Measurements from ENCODE around the gene VPS13D.

The VPS13D gene

DNA sequence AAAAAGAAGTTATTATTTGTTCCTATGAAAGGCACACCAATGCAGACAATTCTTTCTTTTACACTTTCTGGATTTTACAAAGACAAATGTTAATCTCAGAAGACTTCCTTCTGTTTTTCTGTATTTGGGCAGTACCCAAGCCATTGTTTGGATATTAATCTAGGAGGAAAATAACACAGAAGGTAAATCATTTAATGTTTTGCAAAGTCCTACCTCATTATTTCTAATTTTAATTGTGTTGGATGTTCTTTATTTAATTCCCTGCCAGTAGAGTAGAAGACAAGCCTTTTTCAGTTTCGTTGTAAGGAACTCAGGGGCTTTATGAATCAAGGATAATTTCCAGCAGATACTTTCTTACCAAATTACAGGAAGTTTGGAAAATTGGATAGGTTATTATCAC, 118.3 kb downstream of the VPS13D start:
- peaks cover 22% of the 10 kb centered on the region for H3K9me3 ChIP-seq (ENCODE audit: insufficient read depth, low read length, severe bottlenecking)
- no peaks in the 10 kb centered on the region for H3K4me1 ChIP-seq (ENCODE audit: insufficient read depth, low read length)
- no peaks in the 10 kb centered on the region for H3K27me3 ChIP-seq (ENCODE audit: insufficient read depth, low read length, poor library complexity)
- H2AFZ ChIP-seq (ENCODE audit: low read depth, low read length), result no peak overlapping the region
- H4K20me1 ChIP-seq (ENCODE audit: insufficient read depth, low read length), result no peaks in the 10 kb centered on the region
- no peak overlapping the region for H3K9ac ChIP-seq (ENCODE audit: low read depth, low read length)
- DNase-seq, result no peak
- H3K4me2 ChIP-seq (ENCODE audit: insufficient read depth, low read length), result no peak overlapping the region
- no peak overlapping the region for H3K4me3 ChIP-seq (ENCODE audit: low read depth in 1 of 2, low read length in 2 of 2)
- H3K27ac ChIP-seq (ENCODE audit: low read length), result no peak overlapping the region
- H3K79me2 ChIP-seq (ENCODE audit: insufficient read depth, low read length), result no peaks in the 10 kb centered on the region
- TF ChIP-seq, protein P1, sequence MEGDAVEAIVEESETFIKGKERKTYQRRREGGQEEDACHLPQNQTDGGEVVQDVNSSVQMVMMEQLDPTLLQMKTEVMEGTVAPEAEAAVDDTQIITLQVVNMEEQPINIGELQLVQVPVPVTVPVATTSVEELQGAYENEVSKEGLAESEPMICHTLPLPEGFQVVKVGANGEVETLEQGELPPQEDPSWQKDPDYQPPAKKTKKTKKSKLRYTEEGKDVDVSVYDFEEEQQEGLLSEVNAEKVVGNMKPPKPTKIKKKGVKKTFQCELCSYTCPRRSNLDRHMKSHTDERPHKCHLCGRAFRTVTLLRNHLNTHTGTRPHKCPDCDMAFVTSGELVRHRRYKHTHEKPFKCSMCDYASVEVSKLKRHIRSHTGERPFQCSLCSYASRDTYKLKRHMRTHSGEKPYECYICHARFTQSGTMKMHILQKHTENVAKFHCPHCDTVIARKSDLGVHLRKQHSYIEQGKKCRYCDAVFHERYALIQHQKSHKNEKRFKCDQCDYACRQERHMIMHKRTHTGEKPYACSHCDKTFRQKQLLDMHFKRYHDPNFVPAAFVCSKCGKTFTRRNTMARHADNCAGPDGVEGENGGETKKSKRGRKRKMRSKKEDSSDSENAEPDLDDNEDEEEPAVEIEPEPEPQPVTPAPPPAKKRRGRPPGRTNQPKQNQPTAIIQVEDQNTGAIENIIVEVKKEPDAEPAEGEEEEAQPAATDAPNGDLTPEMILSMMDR (IDR thresholded peaks at IDR 0.05; ENCODE audit: borderline replicate concordance, extremely low read depth, low read length, poor library complexity, severe bottlenecking), result no peak
- no peak for TF ChIP-seq EZH2 (IDR thresholded peaks at IDR 0.05; ENCODE audit: borderline replicate concordance, low read depth, low read length, severe bottlenecking)
- ATAC-seq (ENCODE audit: insufficient read depth, low read depth), result no peak
- peaks cover 67% of the 10 kb centered on the region for H3K36me3 ChIP-seq (ENCODE audit: insufficient read depth, low read length)

DNA sequence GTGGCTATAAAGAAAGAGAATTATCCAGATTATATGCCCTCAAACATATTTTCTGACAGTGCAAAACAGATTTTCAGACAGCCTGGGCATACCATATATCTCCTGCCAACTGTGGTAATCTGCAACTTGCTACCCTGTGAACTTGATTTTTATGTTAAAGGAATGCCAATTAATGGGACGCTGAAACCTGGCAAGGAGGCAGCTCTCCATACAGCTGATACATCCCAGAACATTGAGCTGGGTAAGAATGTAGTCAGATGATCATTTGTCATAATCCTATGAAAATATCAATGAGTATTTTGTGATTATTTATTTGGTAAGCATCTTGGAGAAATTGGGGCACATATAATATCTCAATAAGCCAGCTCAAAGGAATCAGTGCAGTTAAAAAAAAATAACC, 124.2 kb downstream of the VPS13D start:
- no peak overlapping the region for H3K27ac ChIP-seq (ENCODE audit: low read length)
- no peaks in the 10 kb centered on the region for H3K4me1 ChIP-seq (ENCODE audit: insufficient read depth, low read length)
- no peak overlapping the region for H2AFZ ChIP-seq (ENCODE audit: low read depth, low read length)
- H3K9me3 ChIP-seq (ENCODE audit: insufficient read depth, low read length, severe bottlenecking), result peaks cover 20% of the 10 kb centered on the region
- ATAC-seq (ENCODE audit: insufficient read depth, low read depth) (no peak), DNase-seq (no peak)
- H3K4me2 ChIP-seq (ENCODE audit: insufficient read depth, low read length), result no peak overlapping the region
- H4K20me1 ChIP-seq (ENCODE audit: insufficient read depth, low read length), result no peaks in the 10 kb centered on the region
- H3K27me3 ChIP-seq (ENCODE audit: insufficient read depth, low read length, poor library complexity), result no peaks in the 10 kb centered on the region
- no peaks in the 10 kb centered on the region for H3K79me2 ChIP-seq (ENCODE audit: insufficient read depth, low read length)
- H3K9ac ChIP-seq (ENCODE audit: low read depth, low read length), result no peak overlapping the region
- no peak overlapping the region for H3K4me3 ChIP-seq (ENCODE audit: low read depth in 1 of 2, low read length in 2 of 2)
- TF ChIP-seq, protein P1 (IDR thresholded peaks at IDR 0.05; ENCODE audit: borderline replicate concordance, extremely low read depth, low read length, poor library complexity, severe bottlenecking), result no peak
- peaks cover 64% of the 10 kb centered on the region for H3K36me3 ChIP-seq (ENCODE audit: insufficient read depth, low read length)

DNA sequence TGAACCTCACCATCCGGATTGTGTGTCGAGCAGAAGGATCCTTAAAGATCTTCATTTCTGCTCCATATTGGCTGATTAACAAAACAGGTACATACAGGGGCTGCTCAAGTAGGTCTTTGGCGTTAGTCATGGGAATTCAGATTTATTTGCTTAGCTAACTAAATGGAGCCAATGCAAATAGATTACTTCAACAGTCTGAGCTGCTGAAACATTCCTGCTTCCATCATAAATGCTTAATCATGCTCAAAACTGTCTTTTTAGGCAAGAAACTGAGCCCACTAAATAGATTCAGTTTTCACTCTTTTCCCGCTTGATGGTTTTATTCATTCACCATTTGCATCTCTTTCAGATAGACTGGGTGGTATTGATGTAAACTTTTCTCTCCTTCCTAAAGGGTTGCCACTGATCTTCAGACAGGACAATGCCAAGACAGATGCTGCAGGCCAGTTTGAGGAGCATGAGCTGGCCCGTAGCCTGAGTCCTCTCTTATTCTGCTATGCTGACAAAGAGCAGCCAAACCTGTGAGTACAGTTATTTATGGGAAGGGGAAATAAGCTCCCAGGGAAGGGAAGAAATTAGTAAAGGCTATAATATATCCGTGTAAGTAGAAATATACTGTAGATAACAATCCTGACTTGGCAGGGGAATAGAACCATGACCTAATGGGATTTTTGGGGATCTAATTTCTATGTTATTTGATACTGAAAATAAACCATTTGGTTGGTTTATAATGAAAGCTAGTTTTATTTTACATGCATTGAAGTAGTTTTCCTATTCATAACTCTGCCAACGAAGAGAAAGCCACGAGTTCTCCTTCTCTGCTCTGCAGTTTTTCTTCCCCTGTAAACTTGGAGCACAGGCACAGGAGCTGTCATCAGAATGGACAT, 126.4 kb downstream of the VPS13D start:
- no peak for ATAC-seq (ENCODE audit: insufficient read depth, low read depth)

More for the DNA sequence above, 126.4 kb downstream of the VPS13D start:
- Histone ChIP-seq H3K79me2 (ENCODE audit: insufficient read depth, low read length) (no peaks in the 10 kb centered on the region), H3K4me3 (ENCODE audit: low read depth in 1 of 2, low read length in 2 of 2) (no peak overlapping the region), H3K36me3 (ENCODE audit: insufficient read depth, low read length) (peaks cover 55% of the 10 kb centered on the region), H3K27ac (ENCODE audit: low read length) (no peak overlapping the region), H3K27me3 (ENCODE audit: insufficient read depth, low read length, poor library complexity) (no peaks in the 10 kb centered on the region), H3K4me2 (ENCODE audit: insufficient read depth, low read length) (no peak overlapping the region), H3K9ac (ENCODE audit: low read depth, low read length) (no peak overlapping the region), H4K20me1 (ENCODE audit: insufficient read depth, low read length) (no peaks in the 10 kb centered on the region), H2AFZ (ENCODE audit: low read depth, low read length) (no peak overlapping the region), H3K9me3 (ENCODE audit: insufficient read depth, low read length, severe bottlenecking) (no peaks in the 10 kb centered on the region), H3K4me1 (ENCODE audit: insufficient read depth, low read length) (no peaks in the 10 kb centered on the region)
- DNase-seq, result no peak
- TF ChIP-seq, protein P1 (IDR thresholded peaks at IDR 0.05; ENCODE audit: borderline replicate concordance, extremely low read depth, low read length, poor library complexity, severe bottlenecking), result no peak
- TF ChIP-seq EZH2 (IDR thresholded peaks at IDR 0.05; ENCODE audit: borderline replicate concordance, low read depth, low read length, severe bottlenecking), result no peak
